ENCODE results near the gene PRKRA.
"Not testable (repeated sequence)": the region's sequence is repeated elsewhere in the genome, so short reads cannot be mapped to it uniquely, and the experiment has no call there.

The PRKRA gene

GRCh38 chr2:178457390-178457886 is 6.5 kb upstream of the PRKRA start:
- no peak for DNase-seq (ENCODE audit: low read depth in 3 of 3)

DNA sequence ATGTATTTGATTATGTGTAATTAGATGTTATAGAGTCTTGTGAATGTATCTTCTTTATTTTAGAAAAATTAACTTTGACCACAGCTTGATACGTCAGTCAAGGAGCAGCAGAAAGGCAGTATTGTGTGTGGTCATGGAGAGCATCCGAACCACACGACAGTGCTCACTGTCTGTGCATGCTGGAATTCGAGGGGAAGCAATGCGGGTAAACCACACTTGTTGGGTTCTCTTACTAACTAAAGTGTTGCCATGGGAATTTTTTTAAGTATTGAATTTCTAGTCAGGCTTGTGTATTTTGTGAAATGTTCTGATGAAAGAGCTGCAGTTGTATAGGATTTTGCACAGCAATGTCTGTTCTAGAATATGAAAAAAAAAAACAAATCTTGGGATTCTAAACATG is 5.0 kb upstream of the PRKRA start:
- DNase-seq (ENCODE audit: low read depth in 3 of 3), result no peak

DNA sequence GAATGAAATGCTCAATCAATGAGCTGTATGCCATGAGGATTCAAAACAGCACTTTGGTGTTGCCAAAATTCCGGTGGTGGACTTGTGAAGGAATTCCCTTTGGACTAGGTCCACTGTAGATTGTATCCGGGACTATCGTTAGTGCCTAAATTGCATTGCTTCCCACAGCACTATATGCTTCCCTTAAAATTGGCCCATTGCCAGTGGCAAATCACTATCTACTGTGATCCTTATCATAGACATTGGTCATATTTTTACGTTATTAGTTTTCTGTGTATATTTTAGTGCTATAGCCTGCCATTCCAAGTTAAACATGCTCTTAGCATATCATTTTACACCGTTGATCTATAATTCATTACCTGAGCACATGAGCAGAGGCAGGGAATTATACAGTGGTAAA is 1.9 kb upstream of the PRKRA start:
- no peak for DNase-seq (ENCODE audit: low read depth in 3 of 3)

GRCh38 chr2:178452334-178452733 is 1.4 kb upstream of the PRKRA start:
- DNase-seq (ENCODE audit: low read depth in 3 of 3), result no peak

DNA sequence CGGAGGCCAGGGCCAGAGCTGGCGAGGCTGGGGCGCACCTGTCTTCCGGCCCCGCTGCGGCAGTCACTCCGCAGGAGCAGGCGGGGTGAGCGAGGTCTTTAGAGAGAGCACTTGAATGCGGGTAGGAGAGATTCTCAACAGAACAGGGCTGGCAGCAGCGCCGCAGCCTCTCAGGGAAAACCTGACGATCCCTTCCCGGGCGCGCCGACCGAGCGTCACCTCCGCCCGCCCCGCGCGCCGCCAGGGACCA is 526 bp downstream of the PRKRA start:
- peak in 1 of 3 donors; percentile 74 for DNase-seq (ENCODE audit: low read depth in 3 of 3)

DNA sequence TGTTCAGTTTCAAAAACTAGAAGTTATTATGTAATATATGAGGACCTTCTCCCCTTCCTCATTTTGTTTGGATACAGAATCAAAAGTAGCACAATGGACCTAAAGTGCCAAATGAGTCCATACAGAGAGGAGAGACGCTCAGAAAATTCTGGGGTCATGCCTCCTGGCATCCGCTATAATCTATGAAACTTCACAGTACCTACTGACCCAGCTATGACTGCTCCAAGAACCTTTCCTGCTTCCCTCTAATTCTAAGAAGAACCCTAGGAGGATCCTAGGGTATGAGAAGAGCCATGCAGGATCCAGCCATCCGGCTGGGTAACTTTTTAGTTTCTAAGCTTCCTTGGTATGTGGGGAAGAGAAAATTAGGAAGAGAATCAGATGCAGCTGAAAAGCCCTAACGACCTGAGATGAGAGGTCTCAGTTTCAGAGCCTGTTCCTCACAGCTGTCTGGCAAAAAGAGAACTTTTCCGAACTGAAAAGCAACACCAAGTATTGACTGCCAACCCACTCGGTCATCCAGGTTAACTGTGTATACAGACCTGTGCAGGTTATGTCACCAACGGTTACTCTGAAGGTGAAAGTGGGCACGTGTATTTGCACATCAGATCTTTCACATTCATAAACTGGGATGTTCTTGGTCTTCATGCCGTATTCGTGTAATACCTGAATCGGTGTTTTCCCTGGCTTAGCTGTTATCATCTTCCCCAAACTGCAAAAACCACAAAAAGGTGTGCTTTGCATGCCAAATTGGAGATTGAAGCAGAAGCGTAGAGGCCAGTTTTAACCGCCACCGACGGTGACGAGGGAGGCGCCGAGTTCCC is 1.1 kb downstream of the PRKRA start:
- DNase-seq (ENCODE audit: low read depth in 3 of 3), result no peak

DNA sequence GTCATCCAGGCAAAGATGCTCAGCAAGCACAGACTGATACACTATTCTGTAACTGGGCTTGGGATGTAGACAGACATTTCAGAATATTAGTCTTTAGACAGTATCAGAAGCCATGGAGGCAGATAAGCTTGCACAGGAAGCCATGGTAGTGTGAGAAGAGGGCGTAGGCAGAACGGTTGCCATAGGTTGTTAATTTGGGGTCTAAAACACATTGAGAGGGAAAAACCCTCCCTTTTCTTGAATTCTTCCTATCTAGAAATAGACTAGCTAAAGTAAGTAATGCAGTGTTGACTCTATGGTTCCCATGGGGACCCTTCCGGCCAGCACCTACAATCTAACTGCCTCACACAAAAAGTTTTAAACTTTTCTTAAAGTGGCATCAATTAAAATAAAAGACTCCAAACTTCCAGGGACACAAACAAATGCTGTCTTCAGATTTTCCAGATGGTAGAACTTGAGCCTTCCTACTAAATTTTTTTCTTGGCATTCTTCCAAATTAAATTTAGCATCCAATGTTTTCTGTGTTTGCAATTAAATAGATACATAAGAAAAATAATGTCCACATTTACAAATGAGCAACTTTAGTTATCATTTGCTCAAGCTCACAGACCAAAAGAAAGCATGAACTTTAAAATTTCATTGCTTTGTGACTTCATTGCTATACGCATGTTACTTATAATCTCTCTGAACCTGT is 1.9 kb downstream of the PRKRA start:
- DNase-seq (ENCODE audit: low read depth in 3 of 3), result no peak

- DNase-seq (ENCODE audit: low read depth in 3 of 3), result no peak
These were observed 9.5 kb downstream of the PRKRA start for GRCh38 chr2:178441426-178441825.

DNA sequence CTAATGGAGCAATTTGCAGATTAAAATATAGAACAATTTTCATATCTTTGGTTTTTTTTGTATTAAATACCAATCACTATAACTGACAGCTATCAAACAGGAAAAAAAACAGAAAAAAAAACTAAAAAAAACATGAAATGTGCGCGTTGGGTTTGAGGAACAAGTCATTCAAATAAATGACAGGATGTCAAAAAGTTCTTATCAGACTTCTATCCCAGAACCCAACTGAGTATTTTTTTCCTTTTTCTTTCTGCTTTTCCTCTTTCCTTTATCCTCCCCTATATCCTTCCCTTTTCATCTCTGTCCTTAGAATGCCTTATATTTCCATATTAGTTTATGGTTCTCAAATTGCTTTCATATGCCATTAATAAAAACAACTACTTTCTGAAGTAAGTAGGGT is 14.3 kb downstream of the PRKRA start:
- DNase-seq (ENCODE audit: low read depth in 3 of 3), result no peak

- DNase-seq (ENCODE audit: low read depth in 3 of 3), result no peak
These were observed 21.6 kb downstream of the PRKRA start for GRCh38 chr2:178429336-178429735.

GRCh38 chr2:178428396-178428806 is 22.6 kb downstream of the PRKRA start:
- no peak for DNase-seq (ENCODE audit: low read depth in 3 of 3)

DNA sequence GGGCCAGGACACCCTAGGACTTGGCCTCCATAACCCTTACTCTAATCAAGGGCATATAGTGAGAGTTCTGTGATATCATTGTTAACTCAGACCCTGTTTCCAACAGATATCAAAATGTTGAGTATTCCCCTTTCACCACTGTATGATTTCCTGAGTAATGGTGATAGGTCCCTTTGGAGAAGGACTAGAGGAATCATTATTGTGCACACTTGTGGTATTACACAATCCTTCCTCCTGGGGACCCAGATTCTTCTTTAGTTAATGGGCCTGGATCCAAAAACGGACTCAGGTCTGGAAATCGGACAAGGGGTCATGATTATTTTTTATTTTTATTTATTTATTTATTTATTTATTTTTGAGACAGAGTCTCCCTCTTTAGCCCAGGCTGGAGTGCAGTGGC is 23.5 kb downstream of the PRKRA start:
- DNase-seq (ENCODE audit: low read depth in 3 of 3), result no peak

- no peak for DNase-seq (ENCODE audit: low read depth in 3 of 3)
These were observed 24.6 kb downstream of the PRKRA start for GRCh38 chr2:178426388-178426787.

- DNase-seq (ENCODE audit: low read depth in 3 of 3), result no peak
These were observed 25.6 kb downstream of the PRKRA start for GRCh38 chr2:178425255-178425827.

- DNase-seq (ENCODE audit: low read depth in 3 of 3), result not testable (repeated sequence)
These were observed 27.2 kb downstream of the PRKRA start for GRCh38 chr2:178423746-178424145.

GRCh38 chr2:178422097-178422496 is 28.9 kb downstream of the PRKRA start:
- DNase-seq (ENCODE audit: low read depth in 3 of 3), result no peak

- no peak for DNase-seq (ENCODE audit: low read depth in 3 of 3)
These were observed 30.4 kb downstream of the PRKRA start for GRCh38 chr2:178420463-178420999.

DNA sequence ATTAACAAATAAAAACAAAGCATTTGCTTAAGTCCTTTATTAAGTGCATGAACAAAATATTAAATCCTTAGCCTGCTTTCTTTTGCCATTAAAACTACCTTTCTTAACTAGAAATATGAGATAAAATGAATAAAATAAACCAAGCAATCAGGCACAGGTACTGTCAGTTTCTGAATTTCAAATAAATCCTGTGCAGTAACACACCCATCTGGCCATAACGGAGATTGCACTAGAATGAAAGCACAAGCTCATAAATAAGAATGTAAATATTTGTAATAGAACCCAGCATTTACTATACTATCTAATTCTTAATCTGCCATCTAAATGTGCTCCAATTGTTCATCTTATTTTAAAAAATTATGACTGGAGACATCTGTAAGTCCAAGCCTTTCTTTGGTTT is 31.9 kb downstream of the PRKRA start:
- DNase-seq (ENCODE audit: low read depth in 3 of 3), result no peak

DNA sequence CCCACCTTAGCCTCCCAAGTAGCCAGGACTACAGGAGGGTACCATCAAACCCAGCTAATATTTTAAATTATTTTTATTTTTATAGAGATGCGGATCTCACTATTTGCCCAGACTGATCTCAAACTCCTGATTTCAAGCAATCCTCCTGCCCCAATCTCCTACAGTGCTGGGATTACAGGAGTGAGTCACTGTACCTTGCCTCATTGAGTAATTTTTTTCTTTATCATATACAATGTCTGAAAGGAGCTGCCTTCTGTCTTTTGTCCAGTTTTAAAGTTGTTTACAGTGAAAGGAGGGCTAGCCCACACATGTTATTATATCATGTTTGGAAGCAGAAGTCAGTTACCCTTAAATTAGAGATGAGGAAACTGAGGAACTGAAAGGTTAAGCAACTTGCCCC is 32.5 kb downstream of the PRKRA start:
- no peak for DNase-seq (ENCODE audit: low read depth in 3 of 3)

- no peak for DNase-seq (ENCODE audit: low read depth in 3 of 3)
These were observed 33.1 kb downstream of the PRKRA start for GRCh38 chr2:178417916-178418315.

DNA sequence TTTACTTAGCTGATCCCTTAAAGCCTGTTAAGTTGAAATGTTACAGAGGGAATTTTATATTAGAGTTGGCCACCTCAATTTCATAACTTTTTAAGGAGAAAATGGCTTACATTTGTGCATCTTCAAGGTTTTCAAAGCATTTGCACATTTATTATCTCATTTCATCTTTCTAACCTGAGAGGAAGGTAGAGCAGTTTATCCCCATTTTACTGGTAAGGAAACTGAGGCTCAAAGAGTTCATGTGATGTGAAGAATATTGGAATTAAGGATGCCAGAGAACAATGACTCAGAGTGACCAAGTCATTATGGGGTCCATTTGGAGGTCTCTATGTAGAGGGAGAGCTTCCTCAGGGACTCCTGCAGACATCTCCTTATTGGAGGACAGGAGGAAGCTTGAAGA is 35.0 kb downstream of the PRKRA start:
- DNase-seq (ENCODE audit: low read depth in 3 of 3), result no peak

GRCh38 chr2:178414266-178415247 is 36.4 kb downstream of the PRKRA start:
- peak; percentile 63 to 76 (median 67) for DNase-seq (ENCODE audit: low read depth in 3 of 3)
